SK-N-SH treated with all-trans-retinoic acid at 6 μM for 48 hours (cell line): Measurements from ENCODE around the gene GALNT17.
A peak's percentile ranks its signal among the peaks of the same experiment; 100 is the strongest.

Source experiments
- ATAC-seq: fragments of 200-7000 bp; cut with Tn5 transposase; 3 replicates; pipeline ENCODE4 v1.9.1; 2020; ENCODE audit warnings: mild to moderate bottlenecking, moderate library complexity
- ARNTL ChIP-seq: fragments of 450-650 bp; formaldehyde crosslinking; IDR thresholded peaks from 2 replicates; pipeline ENCODE4 v1.5.0; 2020; ENCODE audit warnings: low read depth, mild to moderate bottlenecking, moderate library complexity, borderline replicate concordance
- BACH2 ChIP-seq: fragments of 250-450 bp; sonication (Bioruptor Pico); IDR thresholded peaks from 2 replicates; pipeline ENCODE4 v1.9.0; 2021; ENCODE audit warnings: mild to moderate bottlenecking, borderline replicate concordance
- CSRNP3 ChIP-seq: fragments of 250-450 bp; sonication (Bioruptor Pico); IDR thresholded peaks from 2 replicates; pipeline ENCODE4 v1.5.1; 2021; ENCODE audit warnings: mild to moderate bottlenecking, moderate library complexity
- ESRRG ChIP-seq: fragments of 250-450 bp; sonication (Bioruptor Pico); IDR thresholded peaks from 2 replicates; pipeline ENCODE4 v1.6.1; 2021; ENCODE audit warnings: mild to moderate bottlenecking
- GLIS3 ChIP-seq: fragments of 250-450 bp; sonication (Bioruptor Pico); IDR thresholded peaks from 2 replicates; pipeline ENCODE4 v1.5.0; 2020; ENCODE audit warnings: mild to moderate bottlenecking, moderate library complexity
- PATZ1 ChIP-seq: fragments of 250-450 bp; sonication (Bioruptor Pico); IDR thresholded peaks from 2 replicates; pipeline ENCODE4 v1.8.0; 2020; ENCODE audit warnings: mild to moderate bottlenecking, moderate library complexity, borderline replicate concordance
- PPARA ChIP-seq: fragments of 250-450 bp; sonication (Bioruptor Pico); IDR thresholded peaks from 2 replicates; pipeline ENCODE4 v1.5.0; 2020; ENCODE audit warnings: mild to moderate bottlenecking, borderline replicate concordance
- RARB ChIP-seq: fragments of 250-450 bp; sonication (Bioruptor Pico); IDR thresholded peaks from 2 replicates; pipeline ENCODE4 v1.8.0; 2021; ENCODE audit warnings: mild to moderate bottlenecking, moderate library complexity
- SNAI2 ChIP-seq: fragments of 250-450 bp; sonication (Bioruptor Pico); IDR thresholded peaks from 2 replicates; pipeline ENCODE4 v1.5.0; 2020; ENCODE audit warnings: mild to moderate bottlenecking, moderate library complexity
- TCF4 ChIP-seq: fragments of 250-450 bp; sonication (Bioruptor Pico); IDR thresholded peaks from 2 replicates; pipeline ENCODE4 v1.8.0; 2021; ENCODE audit warnings: mild to moderate bottlenecking, moderate library complexity, borderline replicate concordance
- TOX ChIP-seq: fragments of 250-450 bp; sonication (Bioruptor Pico); IDR thresholded peaks from 2 replicates; pipeline ENCODE4 v1.8.0; 2021; ENCODE audit warnings: mild to moderate bottlenecking, moderate library complexity, borderline replicate concordance
- ZC3H10 ChIP-seq: fragments of 250-450 bp; sonication (Bioruptor Pico); IDR thresholded peaks from 2 replicates; pipeline ENCODE4 v1.5.1; 2021; ENCODE audit warnings: mild to moderate bottlenecking, moderate library complexity
- ZFP3 ChIP-seq: fragments of 250-450 bp; sonication (Bioruptor Pico); IDR thresholded peaks from 2 replicates; pipeline ENCODE4 v1.5.0; 2020; ENCODE audit warnings: mild to moderate bottlenecking, moderate library complexity
- ZFP30 ChIP-seq: fragments of 450-650 bp; formaldehyde crosslinking; IDR thresholded peaks from 2 replicates; pipeline ENCODE4 v1.5.0; 2022; ENCODE audit warnings: mild to moderate bottlenecking, moderate library complexity
- ZNF565 ChIP-seq: fragments of 450-650 bp; formaldehyde crosslinking; conservative IDR thresholded peaks from 2 replicates; pipeline ENCODE4 v1.5.0; 2020; ENCODE audit warnings: low read depth, mild to moderate bottlenecking, moderate library complexity
- ZNF70 ChIP-seq: fragments of 450-650 bp; formaldehyde crosslinking; IDR thresholded peaks from 2 replicates; pipeline ENCODE4 v1.5.0; 2020; ENCODE audit warnings: mild to moderate bottlenecking, moderate library complexity
- ZNF8 ChIP-seq: fragments of 450-650 bp; formaldehyde crosslinking; IDR thresholded peaks from 2 replicates; pipeline ENCODE4 v1.5.0; 2020; ENCODE audit warnings: mild to moderate bottlenecking, moderate library complexity
- TF ChIP-seq, protein P1 (sequence below): fragments of 250-450 bp; sonication (Bioruptor Pico); IDR thresholded peaks from 2 replicates; pipeline ENCODE4 v1.8.0; 2021; ENCODE audit warnings: low read depth, mild to moderate bottlenecking, moderate library complexity, borderline replicate concordance
- TF ChIP-seq, protein P2 (sequence below): fragments of 250-450 bp; sonication (Bioruptor Pico); IDR thresholded peaks from 2 replicates; pipeline ENCODE4 v1.5.1; 2020; ENCODE audit warnings: low read depth, mild to moderate bottlenecking, moderate library complexity

The GALNT17 gene

GRCh38 chr7:71716690-71717089, 584.7 kb downstream of the GALNT17 start (continued):
- no peak for TF ChIP-seq SNAI2 (CRISPR knock-in tag)

- no peak for TF ChIP-seq RARB (CRISPR knock-in tag)
- TF ChIP-seq ZC3H10: no peak
- TF ChIP-seq, all 23 proteins: peak for 0
- no peak for ATAC-seq
Observed at GRCh38 chr7:71718563-71718962, 586.6 kb downstream of the GALNT17 start.

GRCh38 chr7:71721742-71722141, 589.8 kb downstream of the GALNT17 start:
- TF ChIP-seq PPARA: no peak
- TF ChIP-seq ZNF8 (CRISPR knock-in tag): no peak
- no peak for TF ChIP-seq TCF4 (CRISPR knock-in tag)
- TF ChIP-seq ZNF70 (CRISPR knock-in tag): no peak
- ATAC-seq: no peak

GRCh38 chr7:71723859-71724258, 591.9 kb downstream of the GALNT17 start:
- TF ChIP-seq, protein P1, sequence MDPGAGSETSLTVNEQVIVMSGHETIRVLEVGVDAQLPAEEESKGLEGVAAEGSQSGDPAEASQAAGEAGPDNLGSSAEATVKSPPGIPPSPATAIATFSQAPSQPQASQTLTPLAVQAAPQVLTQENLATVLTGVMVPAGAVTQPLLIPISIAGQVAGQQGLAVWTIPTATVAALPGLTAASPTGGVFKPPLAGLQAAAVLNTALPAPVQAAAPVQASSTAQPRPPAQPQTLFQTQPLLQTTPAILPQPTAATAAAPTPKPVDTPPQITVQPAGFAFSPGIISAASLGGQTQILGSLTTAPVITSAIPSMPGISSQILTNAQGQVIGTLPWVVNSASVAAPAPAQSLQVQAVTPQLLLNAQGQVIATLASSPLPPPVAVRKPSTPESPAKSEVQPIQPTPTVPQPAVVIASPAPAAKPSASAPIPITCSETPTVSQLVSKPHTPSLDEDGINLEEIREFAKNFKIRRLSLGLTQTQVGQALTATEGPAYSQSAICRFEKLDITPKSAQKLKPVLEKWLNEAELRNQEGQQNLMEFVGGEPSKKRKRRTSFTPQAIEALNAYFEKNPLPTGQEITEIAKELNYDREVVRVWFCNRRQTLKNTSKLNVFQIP (CRISPR knock-in tag): no peak
- TF ChIP-seq ZFP30 (CRISPR knock-in tag): no peak
- TF ChIP-seq ZFP3 (CRISPR knock-in tag): no peak
- no peak for ATAC-seq

DNA sequence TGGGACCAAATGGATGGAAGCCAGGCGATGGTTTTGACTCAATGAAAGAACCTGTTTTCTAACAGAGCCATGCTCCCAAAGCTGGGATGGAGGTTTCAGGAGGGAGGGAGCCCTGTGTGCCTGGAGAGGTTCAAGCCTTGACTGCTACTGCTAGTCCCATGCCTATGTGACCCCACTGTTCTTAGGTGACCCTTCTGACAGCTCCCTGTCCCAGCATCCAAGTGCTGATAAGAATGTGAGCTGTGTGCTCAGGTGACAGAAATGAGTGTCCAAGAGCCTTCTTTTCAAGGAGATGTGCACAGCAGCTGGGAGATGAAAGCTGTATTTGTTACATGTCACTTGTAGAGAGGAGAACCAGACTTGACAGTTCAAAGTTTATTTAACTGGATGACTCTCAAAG, 595.4 kb downstream of the GALNT17 start:
- no peak for ATAC-seq
- TF ChIP-seq ZFP3 (CRISPR knock-in tag) (no peak), RARB (CRISPR knock-in tag) (no peak), ZNF565 (CRISPR knock-in tag) (no peak), BACH2 (CRISPR knock-in tag) (no peak), TOX (CRISPR knock-in tag) (no peak)
- TF ChIP-seq, protein P2, sequence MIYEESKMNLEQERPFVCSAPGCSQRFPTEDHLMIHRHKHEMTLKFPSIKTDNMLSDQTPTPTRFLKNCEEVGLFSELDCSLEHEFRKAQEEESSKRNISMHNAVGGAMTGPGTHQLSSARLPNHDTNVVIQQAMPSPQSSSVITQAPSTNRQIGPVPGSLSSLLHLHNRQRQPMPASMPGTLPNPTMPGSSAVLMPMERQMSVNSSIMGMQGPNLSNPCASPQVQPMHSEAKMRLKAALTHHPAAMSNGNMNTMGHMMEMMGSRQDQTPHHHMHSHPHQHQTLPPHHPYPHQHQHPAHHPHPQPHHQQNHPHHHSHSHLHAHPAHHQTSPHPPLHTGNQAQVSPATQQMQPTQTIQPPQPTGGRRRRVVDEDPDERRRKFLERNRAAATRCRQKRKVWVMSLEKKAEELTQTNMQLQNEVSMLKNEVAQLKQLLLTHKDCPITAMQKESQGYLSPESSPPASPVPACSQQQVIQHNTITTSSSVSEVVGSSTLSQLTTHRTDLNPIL (CRISPR knock-in tag): no peak
- TF ChIP-seq, all 23 proteins: peak for 0

GRCh38 chr7:71731740-71732139, 599.8 kb downstream of the GALNT17 start:
- no peak for ATAC-seq
- TF ChIP-seq ZFP30 (CRISPR knock-in tag): no peak

GRCh38 chr7:71733107-71733870, 601.3 kb downstream of the GALNT17 start:
- peak; percentile 85 for ATAC-seq
- TF ChIP-seq ZNF565 (CRISPR knock-in tag) (no peak), PATZ1 (CRISPR knock-in tag) (no peak), ARNTL (CRISPR knock-in tag) (no peak), PPARA (no peak), BACH2 (CRISPR knock-in tag) (no peak)

DNA sequence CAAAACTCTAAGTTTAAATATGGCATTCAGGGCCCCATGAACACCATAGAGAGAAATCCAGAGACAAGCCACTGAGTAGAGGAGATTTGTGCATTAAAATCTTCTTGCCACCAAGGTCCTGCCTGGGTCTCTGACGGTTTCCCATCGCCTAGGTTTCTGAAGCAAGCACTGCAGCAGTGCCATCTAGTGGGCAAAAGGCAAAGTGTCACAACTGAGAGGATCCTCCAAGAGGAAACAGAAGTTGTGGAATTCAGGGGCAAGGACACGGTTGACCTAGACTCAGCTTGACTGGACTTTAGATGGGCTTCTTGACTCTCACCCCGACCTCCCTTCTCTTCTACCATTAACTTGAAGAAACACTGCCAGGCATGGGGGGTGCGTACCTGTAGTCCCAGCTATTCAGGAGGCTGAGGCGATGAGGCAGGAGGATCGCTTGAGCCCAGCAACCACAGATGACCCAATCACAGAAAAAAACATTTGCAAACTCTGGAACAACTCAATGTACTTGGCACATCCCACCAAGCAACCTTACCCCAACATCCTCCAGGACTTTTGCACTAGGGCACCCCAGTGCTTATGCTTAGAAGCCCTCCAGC, 604.1 kb downstream of the GALNT17 start:
- ATAC-seq: peak; percentile 86
- TF ChIP-seq SNAI2 (CRISPR knock-in tag) (no peak), TCF4 (CRISPR knock-in tag) (no peak), ESRRG (no peak), PPARA (no peak), ZNF8 (CRISPR knock-in tag) (no peak), ZFP3 (CRISPR knock-in tag) (no peak), TOX (CRISPR knock-in tag) (no peak), GLIS3 (no peak), CSRNP3 (CRISPR knock-in tag) (no peak), RARB (CRISPR knock-in tag) (no peak)
